Spleen (tissue), 7 donors: ENCODE results near the gene SPZ1.

Source experiments
- POLR2A ChIP-seq, 3 donors: fragments of 450-650 bp; IDR thresholded peaks; one replicate each; pipeline ENCODE4 v1.5.1; 2017; ENCODE audit warnings: antibody characterized with exemption in 3 of 3, mild to moderate bottlenecking in 1 of 3
- POLR2AphosphoS5 ChIP-seq, 3 donors: sonication (generic); formaldehyde crosslinking; IDR thresholded peaks; one replicate each; pipeline ENCODE4 v1.5.1; 2017; ENCODE audit warnings: antibody characterized with exemption in 3 of 3
- TF ChIP-seq, protein P1 (sequence below), 11 experiments: fragments of 200-600 bp in 7 of 11; fragments of 450-650 bp in 4 of 11; sonication (generic) in 4 of 11; IDR thresholded peaks in 8 of 11; conservative IDR thresholded peaks in 3 of 11; 1 replicate in 7 of 11; 2 replicates in 4 of 11; pipeline versions ENCODE4 v1.4.0 to v1.8.0; 2016 to 2021; ENCODE audit warnings: antibody characterized with exemption in 11 of 11, inconsistent platforms in 4 of 11, mild to moderate bottlenecking in 1 of 11
- donor health status: DM: no; HTN: no; CAD: no; lungs with moderate emphysema.
- donor health status: DM: no; HTN: no; CAD: no.
- donor health status: DM: no; HTN: no; CAD: no.

DNA sequence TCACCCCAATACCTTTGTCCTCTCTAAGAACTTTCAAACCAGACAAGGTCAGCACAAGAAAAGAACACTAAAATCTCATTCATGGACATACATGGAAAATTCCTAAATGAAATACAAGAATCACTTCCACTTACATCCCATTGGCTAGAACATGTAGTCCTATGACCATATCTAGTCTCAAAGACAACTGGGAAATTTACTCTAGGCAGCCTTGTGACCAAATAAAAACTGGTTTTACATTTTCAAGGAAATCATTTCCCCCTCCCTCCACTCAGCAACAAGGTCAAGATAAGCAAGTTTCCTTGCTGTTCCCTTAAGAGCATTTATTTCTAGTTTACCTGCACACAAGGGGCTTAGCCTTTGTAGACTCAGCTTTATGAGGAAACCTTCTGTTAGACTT, 43.6 kb upstream of the SPZ1 start:
- TF ChIP-seq, protein P1, sequence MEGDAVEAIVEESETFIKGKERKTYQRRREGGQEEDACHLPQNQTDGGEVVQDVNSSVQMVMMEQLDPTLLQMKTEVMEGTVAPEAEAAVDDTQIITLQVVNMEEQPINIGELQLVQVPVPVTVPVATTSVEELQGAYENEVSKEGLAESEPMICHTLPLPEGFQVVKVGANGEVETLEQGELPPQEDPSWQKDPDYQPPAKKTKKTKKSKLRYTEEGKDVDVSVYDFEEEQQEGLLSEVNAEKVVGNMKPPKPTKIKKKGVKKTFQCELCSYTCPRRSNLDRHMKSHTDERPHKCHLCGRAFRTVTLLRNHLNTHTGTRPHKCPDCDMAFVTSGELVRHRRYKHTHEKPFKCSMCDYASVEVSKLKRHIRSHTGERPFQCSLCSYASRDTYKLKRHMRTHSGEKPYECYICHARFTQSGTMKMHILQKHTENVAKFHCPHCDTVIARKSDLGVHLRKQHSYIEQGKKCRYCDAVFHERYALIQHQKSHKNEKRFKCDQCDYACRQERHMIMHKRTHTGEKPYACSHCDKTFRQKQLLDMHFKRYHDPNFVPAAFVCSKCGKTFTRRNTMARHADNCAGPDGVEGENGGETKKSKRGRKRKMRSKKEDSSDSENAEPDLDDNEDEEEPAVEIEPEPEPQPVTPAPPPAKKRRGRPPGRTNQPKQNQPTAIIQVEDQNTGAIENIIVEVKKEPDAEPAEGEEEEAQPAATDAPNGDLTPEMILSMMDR (IDR thresholded peaks at IDR 0.05 in 8 of 11, conservative IDR thresholded peaks at IDR 0.05 in 3 of 11), result no peak
- TF ChIP-seq POLR2AphosphoS5 (IDR thresholded peaks at IDR 0.05), result no peak
- no peak for TF ChIP-seq POLR2A (IDR thresholded peaks at IDR 0.05)
